Thyroid gland (tissue), 4 donors: ENCODE data around the gene CX3CL1. TPM values are rescaled to one million over a fixed set of nuclear protein-coding genes. Genes with fewer than 3 reads are reported as not detected.

Experiments used
- DNase-seq, 2 donors: peaks; one replicate each; pipeline ENCODE4 v3.0.0-alpha.2; 2019
- H3K27ac ChIP-seq, 3 donors: fragments of 200-600 bp; sonication (generic); 1 replicate in 2 of 3; 2 replicates in 1 of 3; pipeline ENCODE4 v1.5.1; 2016 to 2019; ENCODE audit warnings: mild to moderate bottlenecking in 1 of 3, moderate library complexity in 1 of 3
- H3K27me3 ChIP-seq: fragments of 200-600 bp; sonication (generic); one replicate; pipeline ENCODE4 v1.5.1; 2019
- H3K36me3 ChIP-seq, 2 donors: fragments of 200-600 bp; sonication (generic); one replicate each; pipeline ENCODE4 v1.5.1; 2016 to 2019
- H3K4me1 ChIP-seq, 2 donors: fragments of 200-600 bp; sonication (generic); one replicate each; pipeline ENCODE4 v1.5.1; 2017 to 2019
- H3K4me3 ChIP-seq, 3 donors: fragments of 200-600 bp; sonication (generic); replicated peaks in 1 of 3; 1 replicate in 2 of 3; 2 replicates in 1 of 3; pipeline ENCODE4 v1.5.1; 2016; ENCODE audit warnings: mild to moderate bottlenecking in 1 of 3
- H3K9me3 ChIP-seq: fragments of 200-600 bp; sonication (generic); one replicate; pipeline ENCODE4 v1.5.1; 2017
- POLR2A ChIP-seq, 2 donors: fragments of 450-650 bp; IDR thresholded peaks; one replicate each; pipeline ENCODE4 v1.6.1; 2017; ENCODE audit warnings: antibody characterized with exemption in 2 of 2, mild to moderate bottlenecking in 2 of 2, moderate library complexity in 1 of 2
- WGBS, 2 donors: methylation state at CpG; one replicate each; pipeline ENCODE4 v1.1.5; 2017; 5-methylcytosine and 5-hydroxymethylcytosine counted together
- intact Hi-C: fragments of 100-400 bp; cut with DNase I; formaldehyde crosslinking; loops from one replicate; pipeline ENCODE4 v1.15.1; 2023
- total RNA-seq, 4 donors: library from RNA; depleted of rRNA; stranded (reverse); fragments of >200 nt; gene quantifications; one replicate each; pipeline ENCODE4 v1.2.3, GENCODE V29; 2016
- TF ChIP-seq, protein P1 (sequence below), 6 experiments: fragments of 200-600 bp in 3 of 6; fragments of 450-650 bp in 3 of 6; sonication (generic) in 3 of 6; IDR thresholded peaks; one replicate each; pipeline ENCODE4 v1.5.1; 2016 to 2019; ENCODE audit warnings: antibody characterized with exemption in 6 of 6, mild to moderate bottlenecking in 2 of 6, inconsistent platforms in 1 of 6, moderate library complexity in 1 of 6

CX3CL1 gene
- total RNA-seq, 4 donors from 2014 or later, result 3.3 to 12.6 (median 10.9) TPM

- Histone ChIP-seq H3K9me3 (no peaks in the 10 kb centered on the region), H3K36me3 (no peaks in the 10 kb centered on the region), H3K27me3 (no peaks in the 10 kb centered on the region), H3K27ac (peak overlapping the region in 1 of 3 donors; percentile 45), H3K4me1 (peaks cover 5 to 23% of the 10 kb centered on the region in 2 donors), H3K4me3 (no peak overlapping the region)
- whole genome bisulfite sequencing, 2 donors, result 80 to 96% methylated on average over 5 to 12 of the region's 16 CpGs
- DNase-seq, result no peak
- intact Hi-C loops, result loop anchor here (2.0 to 10.0 kb wide), 3 partner anchors 101 to 331 kb away; no protein-coding TSS in a partner anchor
- TF ChIP-seq, protein P1, sequence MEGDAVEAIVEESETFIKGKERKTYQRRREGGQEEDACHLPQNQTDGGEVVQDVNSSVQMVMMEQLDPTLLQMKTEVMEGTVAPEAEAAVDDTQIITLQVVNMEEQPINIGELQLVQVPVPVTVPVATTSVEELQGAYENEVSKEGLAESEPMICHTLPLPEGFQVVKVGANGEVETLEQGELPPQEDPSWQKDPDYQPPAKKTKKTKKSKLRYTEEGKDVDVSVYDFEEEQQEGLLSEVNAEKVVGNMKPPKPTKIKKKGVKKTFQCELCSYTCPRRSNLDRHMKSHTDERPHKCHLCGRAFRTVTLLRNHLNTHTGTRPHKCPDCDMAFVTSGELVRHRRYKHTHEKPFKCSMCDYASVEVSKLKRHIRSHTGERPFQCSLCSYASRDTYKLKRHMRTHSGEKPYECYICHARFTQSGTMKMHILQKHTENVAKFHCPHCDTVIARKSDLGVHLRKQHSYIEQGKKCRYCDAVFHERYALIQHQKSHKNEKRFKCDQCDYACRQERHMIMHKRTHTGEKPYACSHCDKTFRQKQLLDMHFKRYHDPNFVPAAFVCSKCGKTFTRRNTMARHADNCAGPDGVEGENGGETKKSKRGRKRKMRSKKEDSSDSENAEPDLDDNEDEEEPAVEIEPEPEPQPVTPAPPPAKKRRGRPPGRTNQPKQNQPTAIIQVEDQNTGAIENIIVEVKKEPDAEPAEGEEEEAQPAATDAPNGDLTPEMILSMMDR (IDR thresholded peaks at IDR 0.05), result no peak
- TF ChIP-seq POLR2A (IDR thresholded peaks at IDR 0.05), result no peak
Measured at GRCh38 chr16:57416084-57416483, 43.8 kb downstream of the CX3CL1 start.

GRCh38 chr16:57419506-57419905 is 47.2 kb downstream of the CX3CL1 start:
- peaks cover 5 to 37% of the 10 kb centered on the region in 2 donors for H3K4me1 ChIP-seq
- DNase-seq, result no peak
- TF ChIP-seq, protein P1 (IDR thresholded peaks at IDR 0.05), result no peak
- no peak for TF ChIP-seq POLR2A (IDR thresholded peaks at IDR 0.05)
- H3K27ac ChIP-seq, result no peak overlapping the region
- WGBS, 2 donors, result 71 to 73% methylated on average over 6 of the region's 6 CpGs
- intact Hi-C loops, result loop anchor here (5.0 to 10.0 kb wide), 2 partner anchors 98 to 335 kb away; no protein-coding TSS in a partner anchor
- no peaks in the 10 kb centered on the region for H3K9me3 ChIP-seq
- no peaks in the 10 kb centered on the region for H3K36me3 ChIP-seq
- H3K4me3 ChIP-seq, result no peak overlapping the region
- H3K27me3 ChIP-seq, result no peaks in the 10 kb centered on the region

DNA sequence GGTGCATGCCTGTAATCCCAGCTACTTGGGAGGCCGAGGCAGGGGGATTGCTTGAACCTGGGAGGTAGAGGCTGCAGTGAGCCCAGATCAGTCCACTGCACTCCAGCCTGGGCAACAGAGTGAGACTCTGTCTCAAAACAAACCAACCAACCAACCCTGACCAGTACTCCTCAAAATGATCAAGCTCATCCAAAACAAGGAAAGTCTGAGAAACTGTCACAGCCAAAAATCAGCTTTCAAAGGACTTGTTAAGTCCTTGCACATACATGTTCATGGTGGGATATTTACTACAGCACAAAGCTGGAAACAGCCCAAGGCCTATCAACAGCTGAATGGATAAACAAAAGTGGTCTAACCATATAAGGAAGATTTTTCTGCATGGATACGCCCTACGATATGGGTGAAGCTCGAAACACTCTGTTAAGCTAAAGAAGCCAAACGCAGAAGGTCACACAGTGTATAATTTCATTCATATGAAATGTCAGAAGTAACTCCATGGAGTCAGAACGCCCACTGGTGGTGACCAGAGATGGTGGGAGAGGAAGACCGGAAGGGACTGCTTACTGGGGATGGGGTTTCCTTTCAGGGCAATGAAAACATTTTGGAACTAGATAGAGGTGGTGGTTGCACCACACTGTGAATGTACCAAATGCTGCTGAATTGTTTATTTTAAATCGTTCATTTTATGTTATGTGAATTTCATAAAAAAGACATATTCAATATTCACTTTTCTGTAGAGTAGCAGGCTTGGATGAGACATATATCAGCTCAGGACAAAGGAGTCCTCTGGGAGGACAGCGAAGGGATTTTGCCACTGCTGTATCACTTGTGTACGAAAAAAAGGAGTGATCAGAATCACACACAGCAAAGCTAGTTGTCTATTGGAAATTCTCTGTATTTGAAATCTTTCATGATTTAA is 50.0 kb downstream of the CX3CL1 start:
- Histone ChIP-seq H3K27me3 (no peaks in the 10 kb centered on the region), H3K27ac (no peak overlapping the region), H3K4me3 (no peak overlapping the region), H3K4me1 (peaks cover 3 to 33% of the 10 kb centered on the region in 2 donors), H3K9me3 (no peaks in the 10 kb centered on the region), H3K36me3 (peaks cover 0 to 1% of the 10 kb centered on the region in 2 donors)
- peak; percentile 38 to 47 for DNase-seq
- TF ChIP-seq, protein P1 (IDR thresholded peaks at IDR 0.05), result peak in 5 of 6 experiments; percentile 27 to 53 (median 45)
- TF ChIP-seq POLR2A (IDR thresholded peaks at IDR 0.05), result no peak
- 40 to 47% methylated on average over 10 of the region's 10 CpGs for WGBS, 2 donors
- intact Hi-C loops, result no loop called here

GRCh38 chr16:57423152-57423551 is 50.9 kb downstream of the CX3CL1 start:
- Histone ChIP-seq H3K4me1 (peaks cover 3 to 28% of the 10 kb centered on the region in 2 donors), H3K27me3 (no peaks in the 10 kb centered on the region), H3K36me3 (peaks cover 0 to 8% of the 10 kb centered on the region in 2 donors), H3K9me3 (no peaks in the 10 kb centered on the region), H3K27ac (no peak overlapping the region), H3K4me3 (no peak overlapping the region)
- no peak for DNase-seq
- intact Hi-C loops, result no loop called here
- 83 to 84% methylated on average over 2 of the region's 2 CpGs for WGBS, 2 donors
- no peak for TF ChIP-seq POLR2A (IDR thresholded peaks at IDR 0.05)
- TF ChIP-seq, protein P1 (IDR thresholded peaks at IDR 0.05), result no peak

DNA sequence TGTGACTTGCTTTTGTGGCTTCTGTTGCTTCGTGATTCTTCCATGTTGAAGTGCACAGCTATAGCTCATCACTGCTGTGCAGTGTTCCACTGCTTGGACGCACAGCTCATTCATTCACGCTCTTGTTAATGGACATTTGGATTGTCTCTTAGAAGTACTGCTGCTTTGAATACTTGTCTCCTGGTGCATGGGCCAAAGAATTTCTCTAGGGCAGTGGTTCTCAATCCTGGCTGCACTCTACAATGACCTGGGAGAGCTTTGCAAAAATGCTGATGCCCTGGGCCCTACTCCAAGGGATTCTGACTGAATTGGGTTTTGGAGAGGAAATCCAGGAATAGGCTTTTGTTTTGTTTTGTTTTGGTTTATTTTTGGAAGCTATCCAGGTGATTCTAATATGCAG is 52.3 kb downstream of the CX3CL1 start:
- H3K4me1 ChIP-seq, result peaks cover 0 to 22% of the 10 kb centered on the region in 2 donors
- no peak overlapping the region for H3K4me3 ChIP-seq
- intact Hi-C loops, result no loop called here
- no peaks in the 10 kb centered on the region for H3K9me3 ChIP-seq
- no peak overlapping the region for H3K27ac ChIP-seq
- 21 to 59% methylated on average over 3 of the region's 3 CpGs for WGBS, 2 donors
- no peaks in the 10 kb centered on the region for H3K27me3 ChIP-seq
- DNase-seq, result peak in 1 of 2 donors; percentile 40
- peaks cover 0 to 19% of the 10 kb centered on the region in 2 donors for H3K36me3 ChIP-seq
- TF ChIP-seq, protein P1 (IDR thresholded peaks at IDR 0.05), result no peak
- no peak for TF ChIP-seq POLR2A (IDR thresholded peaks at IDR 0.05)
